Peyer's patch (tissue), 4 donors: ENCODE data around the gene TDRD9. TPM values are rescaled to one million over a fixed set of nuclear protein-coding genes. Genes with fewer than 3 reads are reported as not detected.

Source experiments
- DNase-seq, 3 donors: peaks; one replicate each; pipeline ENCODE4 v3.0.0-alpha.2; 2017 to 2019
- H3K27ac ChIP-seq, 4 donors: fragments of 200-600 bp; sonication (generic); one replicate each; pipeline ENCODE4 v1.5.1; 2016 to 2019
- H3K27me3 ChIP-seq, 2 donors: fragments of 200-600 bp; sonication (generic); one replicate each; pipeline ENCODE4 v1.5.1; 2019
- H3K36me3 ChIP-seq, 3 donors: fragments of 200-600 bp; sonication (generic); one replicate each; pipeline ENCODE4 v1.5.1; 2016 to 2019
- H3K4me1 ChIP-seq, 4 donors: fragments of 200-600 bp; sonication (generic); one replicate each; pipeline ENCODE4 v1.5.1; 2016 to 2019
- H3K4me3 ChIP-seq, 4 donors: fragments of 200-600 bp; sonication (generic); 1 replicate in 3 of 4; 2 replicates in 1 of 4; pipeline ENCODE4 v1.5.1; 2016 to 2019; ENCODE audit warnings: mild to moderate bottlenecking in 1 of 4
- H3K9me3 ChIP-seq, 4 donors: fragments of 200-600 bp; sonication (generic); one replicate each; pipeline ENCODE4 v1.5.1; 2016 to 2019; ENCODE audit warnings: mild to moderate bottlenecking in 1 of 4
- POLR2A ChIP-seq, 2 donors: fragments of 450-650 bp; IDR thresholded peaks; one replicate each; pipeline ENCODE4 v1.5.1; 2017; ENCODE audit warnings: antibody characterized with exemption in 2 of 2, mild to moderate bottlenecking in 2 of 2, moderate library complexity in 2 of 2
- total RNA-seq, 4 donors: library from RNA; depleted of rRNA; stranded (reverse); fragments of >200 nt; gene quantifications; one replicate each; pipeline ENCODE4 v1.1.0, GENCODE V29; 2016
- TF ChIP-seq, protein P1 (sequence below), 6 experiments: fragments of 450-650 bp in 4 of 6; fragments of 200-600 bp in 2 of 6; sonication (generic) in 1 of 6; IDR thresholded peaks; one replicate each; pipeline ENCODE4 v1.5.1; 2017 to 2019; ENCODE audit warnings: antibody characterized with exemption in 6 of 6, mild to moderate bottlenecking in 3 of 6, moderate library complexity in 1 of 6

TDRD9 gene
- total RNA-seq, 4 donors from 2014 or later: 0.40 TPM; not detected in 3

DNA sequence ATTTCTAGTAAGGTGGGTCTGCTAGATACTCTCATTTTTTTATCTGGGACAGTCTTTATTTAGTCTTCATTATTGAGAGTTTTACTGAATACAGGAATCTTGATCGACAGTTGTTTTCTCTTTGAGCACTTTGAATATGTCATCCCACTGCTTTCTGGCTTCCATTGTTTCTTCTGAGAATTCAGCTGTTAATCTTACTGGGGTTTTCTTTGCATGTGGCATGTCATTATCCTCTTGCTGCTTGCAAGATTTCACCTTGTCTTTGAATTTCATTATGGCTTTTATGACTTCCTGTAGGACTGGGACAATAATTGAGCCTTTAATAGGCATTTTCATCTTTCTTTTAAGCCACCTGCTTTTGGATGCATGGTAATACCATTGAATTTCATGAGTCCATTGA lies 60.8 kb downstream of the TDRD9 start:
- Histone ChIP-seq H3K4me1 (no peaks in the 10 kb centered on the region), H3K27me3 (no peaks in the 10 kb centered on the region), H3K27ac (no peak overlapping the region), H3K9me3 (peaks cover 0 to 9% (median 0%) of the 10 kb centered on the region in 4 donors), H3K36me3 (no peaks in the 10 kb centered on the region), H3K4me3 (no peak overlapping the region)
- no peak for TF ChIP-seq POLR2A (IDR thresholded peaks at IDR 0.05)
- TF ChIP-seq, protein P1, sequence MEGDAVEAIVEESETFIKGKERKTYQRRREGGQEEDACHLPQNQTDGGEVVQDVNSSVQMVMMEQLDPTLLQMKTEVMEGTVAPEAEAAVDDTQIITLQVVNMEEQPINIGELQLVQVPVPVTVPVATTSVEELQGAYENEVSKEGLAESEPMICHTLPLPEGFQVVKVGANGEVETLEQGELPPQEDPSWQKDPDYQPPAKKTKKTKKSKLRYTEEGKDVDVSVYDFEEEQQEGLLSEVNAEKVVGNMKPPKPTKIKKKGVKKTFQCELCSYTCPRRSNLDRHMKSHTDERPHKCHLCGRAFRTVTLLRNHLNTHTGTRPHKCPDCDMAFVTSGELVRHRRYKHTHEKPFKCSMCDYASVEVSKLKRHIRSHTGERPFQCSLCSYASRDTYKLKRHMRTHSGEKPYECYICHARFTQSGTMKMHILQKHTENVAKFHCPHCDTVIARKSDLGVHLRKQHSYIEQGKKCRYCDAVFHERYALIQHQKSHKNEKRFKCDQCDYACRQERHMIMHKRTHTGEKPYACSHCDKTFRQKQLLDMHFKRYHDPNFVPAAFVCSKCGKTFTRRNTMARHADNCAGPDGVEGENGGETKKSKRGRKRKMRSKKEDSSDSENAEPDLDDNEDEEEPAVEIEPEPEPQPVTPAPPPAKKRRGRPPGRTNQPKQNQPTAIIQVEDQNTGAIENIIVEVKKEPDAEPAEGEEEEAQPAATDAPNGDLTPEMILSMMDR (IDR thresholded peaks at IDR 0.05): no peak
- no peak for DNase-seq

DNA sequence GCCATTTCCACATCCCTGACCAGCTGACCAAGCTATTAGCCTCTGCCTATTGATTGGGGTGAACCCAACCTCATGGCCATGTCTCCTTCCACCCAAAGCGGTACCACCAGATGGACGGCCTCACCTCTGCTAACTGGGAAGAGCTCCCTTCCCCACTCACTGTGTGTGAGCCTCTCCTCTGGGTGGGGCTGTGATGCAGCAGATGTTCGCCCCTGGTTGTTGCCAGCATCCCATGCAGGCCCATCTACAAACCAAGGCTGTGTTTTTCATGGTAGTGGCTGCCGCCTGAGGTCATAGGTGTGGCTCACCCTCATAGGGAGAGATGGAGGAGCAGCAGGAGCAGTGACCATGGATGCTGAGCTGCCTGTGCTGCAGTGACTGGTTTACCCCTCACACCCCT lies 61.7 kb downstream of the TDRD9 start:
- DNase-seq: no peak
- Histone ChIP-seq H3K36me3 (no peaks in the 10 kb centered on the region), H3K27ac (no peak overlapping the region), H3K4me1 (no peaks in the 10 kb centered on the region), H3K4me3 (no peak overlapping the region), H3K9me3 (peaks cover 0 to 9% (median 0%) of the 10 kb centered on the region in 4 donors), H3K27me3 (no peaks in the 10 kb centered on the region)
- no peak for TF ChIP-seq POLR2A (IDR thresholded peaks at IDR 0.05)
- TF ChIP-seq, protein P1 (IDR thresholded peaks at IDR 0.05): no peak

GRCh38 chr14:103994535-103995184 lies 66.4 kb downstream of the TDRD9 start:
- Histone ChIP-seq H3K27ac (no peak overlapping the region), H3K27me3 (no peaks in the 10 kb centered on the region), H3K9me3 (peaks cover 0 to 2% (median 0%) of the 10 kb centered on the region in 4 donors), H3K36me3 (no peaks in the 10 kb centered on the region), H3K4me1 (no peaks in the 10 kb centered on the region), H3K4me3 (no peak overlapping the region)
- DNase-seq: no peak
- no peak for TF ChIP-seq POLR2A (IDR thresholded peaks at IDR 0.05)
- TF ChIP-seq, protein P1 (IDR thresholded peaks at IDR 0.05): no peak

- no peaks in the 10 kb centered on the region for H3K27me3 ChIP-seq
- H3K27ac ChIP-seq: no peak overlapping the region
- no peak overlapping the region for H3K4me3 ChIP-seq
- no peaks in the 10 kb centered on the region for H3K4me1 ChIP-seq
- no peaks in the 10 kb centered on the region for H3K9me3 ChIP-seq
- no peak for DNase-seq
- TF ChIP-seq POLR2A (IDR thresholded peaks at IDR 0.05): no peak
- TF ChIP-seq, protein P1 (IDR thresholded peaks at IDR 0.05): no peak
- H3K36me3 ChIP-seq: no peaks in the 10 kb centered on the region
Observed at GRCh38 chr14:103995876-103996275, 67.6 kb downstream of the TDRD9 start.

DNA sequence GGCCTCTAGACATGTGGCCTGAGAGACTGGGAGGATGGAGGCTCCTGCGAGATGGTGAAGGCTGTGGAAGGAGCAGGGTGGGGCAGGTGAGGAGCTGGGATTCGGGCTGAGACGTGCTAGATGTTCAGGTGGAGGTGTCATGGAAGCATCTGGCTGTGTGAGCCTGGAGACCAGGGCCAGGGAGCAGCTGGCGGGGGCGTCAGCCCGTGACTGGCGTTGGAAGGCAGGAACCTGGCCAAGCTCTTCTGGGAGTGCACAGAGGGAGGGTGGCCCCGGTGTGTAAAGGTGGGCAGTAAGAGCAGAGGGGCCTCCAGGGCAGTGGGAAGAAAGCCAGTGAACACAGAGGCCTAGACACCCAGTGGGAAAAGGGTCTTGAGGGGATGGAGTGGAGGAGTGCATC lies 69.1 kb downstream of the TDRD9 start:
- no peak for TF ChIP-seq POLR2A (IDR thresholded peaks at IDR 0.05)
- TF ChIP-seq, protein P1 (IDR thresholded peaks at IDR 0.05): no peak
- H3K36me3 ChIP-seq: no peaks in the 10 kb centered on the region
- H3K4me3 ChIP-seq: no peak overlapping the region
- no peak for DNase-seq
- H3K27me3 ChIP-seq: no peaks in the 10 kb centered on the region
- H3K27ac ChIP-seq: no peak overlapping the region
- no peaks in the 10 kb centered on the region for H3K4me1 ChIP-seq
- no peaks in the 10 kb centered on the region for H3K9me3 ChIP-seq
